Mucosa of descending colon (tissue), 3 donors: Measurements from ENCODE around the gene ST3GAL3. TPM values are rescaled to one million over a fixed set of nuclear protein-coding genes. Genes with fewer than 3 reads are reported as not detected.

Source experiments
- ATAC-seq: fragments of 200-7000 bp; cut with Tn5 transposase; one replicate; pipeline ENCODE4 v1.9.1; 2020; ENCODE audit warnings: mild to moderate bottlenecking, moderate library complexity
- DNase-seq, 3 donors: peaks; one replicate each; pipeline ENCODE4 v3.0.0-alpha.2; 2020
- H3K36me3 ChIP-seq: fragments of 200-600 bp; one replicate; pipeline ENCODE4 v1.8.0; 2021; ENCODE audit warnings: low read depth, mild to moderate bottlenecking
- H3K4me1 ChIP-seq: fragments of 200-600 bp; one replicate; pipeline ENCODE4 v1.8.0; 2021; ENCODE audit warnings: low read depth, mild to moderate bottlenecking
- H3K4me3 ChIP-seq: fragments of 200-600 bp; one replicate; pipeline ENCODE4 v1.8.0; 2021; ENCODE audit warnings: mild to moderate bottlenecking
- H3K9me3 ChIP-seq: fragments of 200-600 bp; one replicate; pipeline ENCODE4 v1.8.0; 2021; ENCODE audit warnings: mild to moderate bottlenecking
- CTCF ChIP-seq: fragments of 200-600 bp; IDR thresholded peaks from one replicate; pipeline ENCODE4 v1.8.0; 2022; ENCODE audit warnings: antibody characterized with exemption, mild to moderate bottlenecking
- intact Hi-C, 2 donors: fragments of 100-400 bp; cut with DNase I in 1 of 2; cut with micrococcal nuclease in 1 of 2; formaldehyde crosslinking; loops; one replicate each; pipeline versions ENCODE4 v1.11.0 to v1.11.1; 2022; cut with DNase I, micrococcal nuclease
- microRNA-seq: library from miRNA; unstranded; fragments of <30 nt; microRNA quantifications from one replicate; pipeline ENCODE4, GENCODE V29; 2019
- total RNA-seq, 3 donors: library from RNA; stranded (reverse); fragmentation: NEBNext Ultra II Directional in 2 of 3; extraction: Animal tissue kit (Norgen Biotek cat#: 25700) in 2 of 3; gene quantifications; one replicate each; pipeline versions ENCODE4 v1.2.1 to v1.2.4, GENCODE V29; 2021 to 2023
- donor health status: DM: no; HTN: no; CAD: no; lungs with moderate emphysema.
- donor health status: DM: no; HTN: no; CAD: no.
- donor health status: DM: no; HTN: yes; CAD: no.

ST3GAL3 gene
- total RNA-seq, 3 donors from 2014 or later = 9.5 to 26.3 (median 18.2) TPM

- intact Hi-C loops = no loop called here
- DNase-seq (peak in 2 of 3 donors; percentile 64 to 78), ATAC-seq (peak; percentile 14)
- Histone ChIP-seq H3K4me3 (peak within 1 kb of the TSS; percentile 28), H3K36me3 (no peaks in the 10 kb centered on the region), H3K9me3 (no peaks in the 10 kb centered on the region), H3K4me1 (peaks cover 53% of the 10 kb centered on the region)
- no peak for TF ChIP-seq CTCF
These were observed 271.4 kb downstream of the ST3GAL3 start, which contains the start of gene B4GALT2 for GRCh38 chr1:43978551-43979260. Gene B4GALT2 (plus strand): TSS chr1:43979210. CDS start chr1:43981161, 1,951 bp downstream.

GRCh38 chr1:43979261-43979527, 271.9 kb downstream of the ST3GAL3 start:
- H3K4me1 ChIP-seq = peaks cover 48% of the 10 kb centered on the region
- no peak for TF ChIP-seq CTCF
- ATAC-seq (no peak), DNase-seq (peak in 1 of 3 donors; percentile 55)
- H3K36me3 ChIP-seq = no peaks in the 10 kb centered on the region
- no peaks in the 10 kb centered on the region for H3K9me3 ChIP-seq
- peak overlapping the region; percentile 28 for H3K4me3 ChIP-seq
- intact Hi-C loops = no loop called here

- Histone ChIP-seq H3K4me3 (peak overlapping the region; percentile 28), H3K9me3 (no peaks in the 10 kb centered on the region), H3K4me1 (peaks cover 43% of the 10 kb centered on the region), H3K36me3 (no peaks in the 10 kb centered on the region)
- TF ChIP-seq CTCF = no peak
- ATAC-seq = peak; percentile 28
- peak; percentile 68 to 83 (median 83) for DNase-seq
- intact Hi-C loops = no loop called here
These were observed 272.4 kb downstream of the ST3GAL3 start for GRCh38 chr1:43979528-43980254.

GRCh38 chr1:43980255-43981134, 273.2 kb downstream of the ST3GAL3 start:
- TF ChIP-seq CTCF = no peak
- peaks cover 43% of the 10 kb centered on the region for H3K4me1 ChIP-seq
- DNase-seq (no peak), ATAC-seq (peak; percentile 48)
- H3K36me3 ChIP-seq = no peaks in the 10 kb centered on the region
- no peak overlapping the region for H3K4me3 ChIP-seq
- intact Hi-C loops = no loop called here
- no peaks in the 10 kb centered on the region for H3K9me3 ChIP-seq

Small RNA genes lying within 50 kb of the gene (microRNA-seq; reads per million reads assigned to microRNA genes)
- not detected for gene MIR6079

Other genes with a start within 250 kb of the ST3GAL3 start
- gene PTPRF, start 176.7 kb upstream of the ST3GAL3 start, total RNA-seq = 100 to 1,000 TPM; 355 to 752 (median 384) TPM
- gene KDM4A, start 57.4 kb upstream of the ST3GAL3 start, total RNA-seq = 10 to 100 TPM; 48.0 to 70.8 (median 54.9) TPM
- gene ARTN, start 226.3 kb downstream of the ST3GAL3 start, total RNA-seq = 10 to 100 TPM in 1 of 3 donors, 1 to 10 TPM in 2; 6.9 to 14.2 (median 7.4) TPM
- gene IPO13, start 239.4 kb downstream of the ST3GAL3 start, total RNA-seq = 10 to 100 TPM; 21.5 to 32.6 (median 22.3) TPM